MM.1S (cell line): ENCODE results near the gene EZH1.

ENCODE experiments used
- EZH2 ChIP-seq: fragments of 300-600 bp; sonication (generic); optimal IDR thresholded peaks from 2 replicates; pipeline ENCODE3; 2017; ENCODE audit warnings: low read depth, mild to moderate bottlenecking, antibody characterized with exemption, low read length, mixed read lengths
- EZH2phosphoT487 ChIP-seq: fragments of 300-600 bp; sonication (generic); IDR thresholded peaks from 2 replicates; pipeline ENCODE4 v1.6.1; 2018; ENCODE audit warnings: antibody characterized with exemption, low read length
- TF ChIP-seq, protein P1 (sequence below): fragments of 300-600 bp; sonication (generic); IDR thresholded peaks from 2 replicates; pipeline ENCODE4 v1.5.1; 2016; ENCODE audit warnings: antibody characterized with exemption, low read length, mixed read lengths

DNA sequence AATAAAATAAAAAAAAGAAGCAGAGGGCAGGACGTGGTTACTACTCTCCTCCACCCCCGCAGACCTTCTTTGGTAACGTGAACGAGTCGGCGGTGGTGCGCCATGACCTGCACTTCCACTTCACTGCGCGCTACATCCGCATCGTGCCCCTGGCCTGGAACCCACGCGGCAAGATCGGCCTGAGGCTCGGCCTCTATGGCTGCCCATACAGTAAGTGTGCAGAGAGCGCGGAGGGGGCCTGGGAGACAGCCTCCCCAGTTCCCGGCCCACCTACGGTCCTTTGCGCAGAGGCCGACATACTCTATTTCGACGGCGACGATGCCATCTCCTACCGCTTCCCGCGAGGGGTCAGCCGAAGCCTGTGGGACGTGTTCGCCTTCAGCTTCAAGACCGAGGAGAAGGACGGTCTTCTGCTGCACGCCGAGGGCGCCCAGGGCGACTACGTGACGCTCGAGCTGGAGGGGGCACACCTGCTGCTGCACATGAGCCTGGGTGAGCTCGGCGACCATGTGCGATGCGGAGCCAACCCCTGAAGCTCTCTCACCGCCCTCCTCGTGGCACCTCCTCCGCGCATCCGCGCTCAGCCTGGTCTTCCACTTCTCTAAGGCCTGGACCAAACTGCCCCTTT, 59.8 kb downstream of the EZH1 start:
- TF ChIP-seq EZH2 (no peak), EZH2phosphoT487 (no peak)
- TF ChIP-seq, protein P1, sequence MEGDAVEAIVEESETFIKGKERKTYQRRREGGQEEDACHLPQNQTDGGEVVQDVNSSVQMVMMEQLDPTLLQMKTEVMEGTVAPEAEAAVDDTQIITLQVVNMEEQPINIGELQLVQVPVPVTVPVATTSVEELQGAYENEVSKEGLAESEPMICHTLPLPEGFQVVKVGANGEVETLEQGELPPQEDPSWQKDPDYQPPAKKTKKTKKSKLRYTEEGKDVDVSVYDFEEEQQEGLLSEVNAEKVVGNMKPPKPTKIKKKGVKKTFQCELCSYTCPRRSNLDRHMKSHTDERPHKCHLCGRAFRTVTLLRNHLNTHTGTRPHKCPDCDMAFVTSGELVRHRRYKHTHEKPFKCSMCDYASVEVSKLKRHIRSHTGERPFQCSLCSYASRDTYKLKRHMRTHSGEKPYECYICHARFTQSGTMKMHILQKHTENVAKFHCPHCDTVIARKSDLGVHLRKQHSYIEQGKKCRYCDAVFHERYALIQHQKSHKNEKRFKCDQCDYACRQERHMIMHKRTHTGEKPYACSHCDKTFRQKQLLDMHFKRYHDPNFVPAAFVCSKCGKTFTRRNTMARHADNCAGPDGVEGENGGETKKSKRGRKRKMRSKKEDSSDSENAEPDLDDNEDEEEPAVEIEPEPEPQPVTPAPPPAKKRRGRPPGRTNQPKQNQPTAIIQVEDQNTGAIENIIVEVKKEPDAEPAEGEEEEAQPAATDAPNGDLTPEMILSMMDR = no peak
